Adrenal gland (tissue), 12 donors: ENCODE data around the gene HAUS7. TPM values are rescaled to one million over a fixed set of nuclear protein-coding genes. Genes with fewer than 3 reads are reported as not detected.

Source experiments
- DNase-seq, 7 donors: peaks; one replicate each; pipeline ENCODE4 v3.0.0-alpha.2; 2019 to 2020
- H3K27ac ChIP-seq, 5 donors: fragments of 200-600 bp; sonication (generic) in 4 of 5; 1 replicate in 3 of 5; 2 replicates in 2 of 5; pipeline versions ENCODE4 v1.5.1 to v1.8.0; 2016 to 2020; ENCODE audit warnings: mild to moderate bottlenecking in 1 of 5
- H3K27me3 ChIP-seq: fragments of 200-600 bp; 2 replicates; pipeline ENCODE4 v1.8.0; 2021
- H3K36me3 ChIP-seq, 2 donors: fragments of 200-600 bp; replicated peaks in 1 of 2; 1 replicate in 1 of 2; 2 replicates in 1 of 2; pipeline versions ENCODE4 v1.5.1 to v1.8.0; 2018 to 2022
- H3K4me1 ChIP-seq, 2 donors: fragments of 200-600 bp; replicated peaks in 1 of 2; 1 replicate in 1 of 2; 2 replicates in 1 of 2; pipeline versions ENCODE4 v1.5.1 to v1.8.0; 2018 to 2021
- H3K4me3 ChIP-seq, 4 donors: fragments of 200-600 bp; sonication (generic) in 3 of 4; one replicate each; pipeline ENCODE4 v1.5.1; 2016 to 2018
- H3K9me3 ChIP-seq, 3 donors: fragments of 200-600 bp; sonication (generic) in 1 of 3; replicated peaks in 1 of 3; 1 replicate in 2 of 3; 2 replicates in 1 of 3; pipeline versions ENCODE4 v1.5.1 to v1.8.0; 2016 to 2021
- CTCF ChIP-seq, 6 experiments: fragments of 450-650 bp in 4 of 6; fragments of 200-600 bp in 2 of 6; sonication (generic) in 1 of 6; IDR thresholded peaks; 1 replicate in 5 of 6; 2 replicates in 1 of 6; pipeline versions ENCODE4 v1.5.1 to v1.8.0; 2016 to 2021; ENCODE audit warnings: antibody characterized with exemption in 6 of 6, mild to moderate bottlenecking in 2 of 6, moderate library complexity in 1 of 6
- POLR2A ChIP-seq, 2 donors: fragments of 450-650 bp; IDR thresholded peaks; one replicate each; pipeline ENCODE4 v1.6.1; 2017; ENCODE audit warnings: antibody characterized with exemption in 2 of 2, mild to moderate bottlenecking in 2 of 2, moderate library complexity in 1 of 2
- WGBS, 4 donors: extraction: QIAGEN DNeasy Blood & Tissue Kit in 2 of 4; methylation state at CpG; one replicate each; pipeline versions ENCODE4 v1.1.5 to v1.1.7; 2013 to 2017; 5-methylcytosine and 5-hydroxymethylcytosine counted together
- intact Hi-C, 2 donors: fragments of 100-400 bp; cut with DNase I; formaldehyde crosslinking; loops; one replicate each; pipeline versions ENCODE4 v1.14.1 to v1.15.0; 2022 to 2023
- polyA plus RNA-seq, 3 donors: library from polyadenylated mRNA; stranded (reverse); fragments of 200-250 nt in 2 of 3; fragments of 350-450 nt in 1 of 3; fragmentation: Illumina TruSeq in 1 of 3; extraction: RNeasy Lipid Tissue Mini Kit (QIAGEN cat#74804) in 1 of 3; gene quantifications; one replicate each; pipeline ENCODE4 v1.2.3, GENCODE V29; 2013 to 2014
- total RNA-seq, 9 donors: library from RNA; depleted of rRNA in 4 of 9; stranded (reverse); fragments of >200 nt in 4 of 9; fragments of 120-200 nt in 1 of 9; fragmentation: NEBNext Ultra II Directional in 1 of 9; extraction: Animal tissue kit (Norgen Biotek cat#: 25700) in 1 of 9; gene quantifications; one replicate each; pipeline versions ENCODE4 v1.1.0 to v1.2.4, GENCODE V29; 2013 to 2023
- donor health status: healthy with polysubstance abuse.
- donor health status: Bipolar disorder and iron deficiency.
- donor health status: DM: yes; HTN: yes; CAD: no.
- donor health status: DM: no; HTN: no; CAD: no.
- donor health status: DM: no; HTN: no; CAD: no.
- donor health status: DM: yes; HTN: yes; CAD: no.

The HAUS7 gene
- total and polyA plus RNA-seq, 12 donors: 7.3 to 111 (median 19.3) TPM

- Histone ChIP-seq H3K27me3 (no peaks in the 10 kb centered on the region), H3K36me3 (no peaks in the 10 kb centered on the region), H3K9me3 (no peaks in the 10 kb centered on the region), H3K27ac (no peak overlapping the region), H3K4me3 (no peak overlapping the region), H3K4me1 (no peaks in the 10 kb centered on the region)
- DNase-seq: peak in 1 of 7 donors; percentile 11
- 88 to 100% (median 92%) methylated on average over 3 to 18 of the region's 18 CpGs for WGBS, 4 donors
- intact Hi-C loops: no loop called here
- TF ChIP-seq POLR2A (IDR thresholded peaks at IDR 0.05) (no peak), CTCF (IDR thresholded peaks at IDR 0.05) (no peak)
These were observed 48.5 kb downstream of the HAUS7 start for GRCh38 chrX:153421856-153422255.

DNA sequence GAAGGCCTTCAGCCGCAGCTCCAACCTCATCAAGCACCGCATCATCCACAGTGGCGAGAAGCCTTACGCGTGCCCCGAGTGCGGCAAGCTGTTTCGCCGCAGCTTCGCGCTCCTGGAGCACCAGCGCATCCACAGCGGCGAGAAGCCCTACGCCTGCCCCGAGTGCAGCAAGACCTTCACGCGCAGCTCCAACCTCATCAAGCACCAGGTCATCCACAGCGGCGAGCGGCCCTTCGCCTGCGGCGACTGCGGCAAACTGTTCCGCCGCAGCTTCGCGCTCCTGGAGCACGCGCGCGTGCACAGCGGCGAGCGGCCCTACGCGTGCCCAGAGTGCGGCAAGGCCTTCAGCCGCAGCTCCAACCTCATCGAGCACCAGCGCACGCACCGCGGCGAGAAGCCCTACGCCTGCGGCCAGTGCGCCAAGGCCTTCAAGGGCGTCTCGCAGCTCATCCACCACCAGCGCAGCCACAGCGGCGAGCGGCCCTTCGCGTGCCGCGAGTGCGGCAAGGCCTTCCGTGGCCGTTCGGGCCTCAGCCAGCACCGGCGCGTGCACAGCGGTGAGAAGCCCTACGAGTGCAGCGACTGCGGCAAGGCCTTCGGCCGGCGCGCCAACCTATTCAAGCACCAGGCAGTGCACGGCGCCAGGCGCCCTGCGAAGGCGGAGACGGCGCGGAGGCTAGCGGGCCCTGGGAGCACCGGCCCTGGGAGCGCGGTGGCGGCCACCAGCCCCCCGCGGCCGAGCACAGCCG is 49.4 kb downstream of the HAUS7 start:
- Histone ChIP-seq H3K27me3 (no peaks in the 10 kb centered on the region), H3K9me3 (no peaks in the 10 kb centered on the region), H3K36me3 (no peaks in the 10 kb centered on the region), H3K4me1 (no peaks in the 10 kb centered on the region), H3K4me3 (no peak overlapping the region), H3K27ac (no peak overlapping the region)
- no peak for DNase-seq
- intact Hi-C loops: no loop called here
- WGBS, 4 donors: 92 to 100% (median 95%) methylated on average over 1 to 91 of the region's 91 CpGs
- TF ChIP-seq CTCF (IDR thresholded peaks at IDR 0.05): no peak

- Histone ChIP-seq H3K9me3 (no peaks in the 10 kb centered on the region), H3K27ac (no peak overlapping the region), H3K4me1 (peaks cover 0 to under 1% of the 10 kb centered on the region in 2 donors), H3K4me3 (no peak overlapping the region), H3K27me3 (no peaks in the 10 kb centered on the region), H3K36me3 (no peaks in the 10 kb centered on the region)
- no peak for DNase-seq
- 83 to 97% (median 89%) methylated on average over 8 of the region's 8 CpGs for WGBS, 4 donors
- intact Hi-C loops: no loop called here
- no peak for TF ChIP-seq POLR2A (IDR thresholded peaks at IDR 0.05)
- TF ChIP-seq CTCF (IDR thresholded peaks at IDR 0.05): no peak
These were observed 52.7 kb downstream of the HAUS7 start for GRCh38 chrX:153417637-153418036.

- DNase-seq: peak in 1 of 7 donors; percentile 10
- WGBS, 4 donors: 66 to 72% (median 68%) methylated on average over 5 to 12 of the region's 12 CpGs
- Histone ChIP-seq H3K27ac (no peak overlapping the region), H3K27me3 (no peaks in the 10 kb centered on the region), H3K4me1 (peaks cover 0 to 4% of the 10 kb centered on the region in 2 donors), H3K36me3 (no peaks in the 10 kb centered on the region), H3K9me3 (no peaks in the 10 kb centered on the region), H3K4me3 (no peak overlapping the region)
- TF ChIP-seq CTCF (IDR thresholded peaks at IDR 0.05): no peak
- TF ChIP-seq POLR2A (IDR thresholded peaks at IDR 0.05): no peak
- intact Hi-C loops: no loop called here
These were observed 53.5 kb downstream of the HAUS7 start for GRCh38 chrX:153416781-153417450.
